B cell (primary cell): Measurements from ENCODE around the gene CCDC141. TPM values are rescaled to one million over a fixed set of nuclear protein-coding genes. Genes with fewer than 3 reads are reported as not detected.

Experiments
- ATAC-seq: fragments of 200-7000 bp; cut with Tn5 transposase; one replicate; pipeline ENCODE4 v1.10.0; 2021; ENCODE audit warnings: low read depth, mild to moderate bottlenecking, moderate number of reproducible peaks, moderate library complexity
- CTCF ChIA-PET: fragments of 350-600 bp; sonication (Branson Sonifier 250); formaldehyde crosslinking; loops from one replicate; lab custom pipeline; 2021; ENCODE audit warnings: antibody characterized with exemption, inconsistent platforms; lab: Charles Lee
- POLR2A ChIA-PET: fragments of 350-600 bp; sonication (Branson Sonifier 250); formaldehyde crosslinking; loops from one replicate; lab custom pipeline; 2021; ENCODE audit warnings: antibody characterized with exemption; lab: Charles Lee
- DNase-seq: peaks from one replicate; pipeline ENCODE4 v3.0.0; 2013
- H2AFZ ChIP-seq: 2 replicates; pipeline ENCODE4 v1.6.1; 2012; ENCODE audit warnings: mild to moderate bottlenecking, low read depth, low read length; ENCODE audit not compliant: insufficient read depth, poor library complexity, severe bottlenecking
- H3K27ac ChIP-seq, 2 donors: 1 replicate in 1 of 2; 2 replicates in 1 of 2; pipeline ENCODE4 v1.5.1; 2012 to 2013; ENCODE audit warnings: low read length in 2 of 2, mild to moderate bottlenecking in 2 of 2, moderate library complexity in 1 of 2
- H3K27me3 ChIP-seq, 4 experiments: fragments of 200-600 bp in 1 of 4; sonication (generic) in 1 of 4; replicated peaks in 1 of 4; 1 replicate in 2 of 4; 2 replicates in 2 of 4; pipeline versions ENCODE4 v1.6.1 to v1.7.0; 2013 to 2016; ENCODE audit warnings: low read length in 3 of 4, mild to moderate bottlenecking in 2 of 4, mixed read lengths in 1 of 4, moderate library complexity in 1 of 4; ENCODE audit not compliant: insufficient read depth in 4 of 4, control insufficient read depth in 3 of 4; ENCODE audit errors: control extremely low read depth in 1 of 4
- H3K36me3 ChIP-seq, 2 experiments: replicated peaks in 1 of 2; 1 replicate in 1 of 2; 2 replicates in 1 of 2; pipeline versions ENCODE4 v1.6.1 to v1.7.1; 2013; ENCODE audit warnings: low read length in 1 of 2; ENCODE audit not compliant: insufficient read depth in 2 of 2, control insufficient read depth in 1 of 2; ENCODE audit errors: control extremely low read depth in 1 of 2, extremely low read depth in 1 of 2
- H3K4me1 ChIP-seq, 2 donors: fragments of 200-600 bp in 1 of 2; sonication (generic) in 1 of 2; 1 replicate in 1 of 2; 2 replicates in 1 of 2; pipeline versions ENCODE4 v1.5.1 to v1.6.1; 2013 to 2017; ENCODE audit warnings: low read length in 2 of 2; ENCODE audit not compliant: control insufficient read depth in 2 of 2, insufficient read depth in 2 of 2
- H3K4me2 ChIP-seq: replicated peaks from 2 replicates; pipeline ENCODE3; 2012; ENCODE audit warnings: mild to moderate bottlenecking, low read depth, low read length; ENCODE audit not compliant: poor library complexity, severe bottlenecking
- H3K4me3 ChIP-seq, 5 experiments: fragments of 200-600 bp in 1 of 5; sonication (generic) in 1 of 5; 1 replicate in 3 of 5; 2 replicates in 2 of 5; pipeline versions ENCODE4 v1.5.1 to v1.7.0; 2011 to 2016; ENCODE audit warnings: low read length in 4 of 5, mild to moderate bottlenecking in 4 of 5, low read depth in 2 of 5, control low read depth in 1 of 5, moderate library complexity in 1 of 5; ENCODE audit not compliant: insufficient read depth in 1 of 5; ENCODE audit errors: control extremely low read depth in 1 of 5, extremely low read depth in 1 of 5
- H3K79me2 ChIP-seq: fragments of 200-600 bp; sonication (generic); one replicate; pipeline ENCODE4 v1.6.0; 2016; ENCODE audit warnings: low read length; ENCODE audit not compliant: control insufficient read depth, insufficient read depth
- H3K9ac ChIP-seq: fragments of 200-600 bp; sonication (generic); 2 replicates; pipeline ENCODE4 v1.6.1; 2017; ENCODE audit warnings: mild to moderate bottlenecking, low read length, moderate library complexity
- H3K9me3 ChIP-seq, 3 donors: one replicate each; pipeline versions ENCODE4 v1.6.1 to v1.7.1; 2013; ENCODE audit warnings: low read length in 2 of 3; ENCODE audit not compliant: control insufficient read depth in 2 of 3, insufficient read depth in 1 of 3; ENCODE audit errors: control extremely low read depth in 1 of 3
- H4K20me1 ChIP-seq: 2 replicates; pipeline ENCODE4 v1.6.0; 2012; ENCODE audit warnings: mild to moderate bottlenecking, low read length; ENCODE audit not compliant: insufficient read depth, control insufficient read depth, poor library complexity, severe bottlenecking
- H3K27ac Mint-ChIP-seq: one replicate; pipeline ENCODE4 v1.8.0; 2021; ENCODE audit warnings: mixed read lengths
- H3K27me3 Mint-ChIP-seq: one replicate; pipeline ENCODE4 v1.8.0; 2021; ENCODE audit warnings: mixed read lengths
- H3K4me1 Mint-ChIP-seq: one replicate; pipeline ENCODE4 v1.8.0; 2021; ENCODE audit warnings: mixed read lengths
- H3K4me3 Mint-ChIP-seq: one replicate; pipeline ENCODE4 v1.8.0; 2021; ENCODE audit warnings: mixed read lengths
- H3K9me3 Mint-ChIP-seq: one replicate; pipeline ENCODE4 v1.8.0; 2022; ENCODE audit warnings: mixed read lengths; ENCODE audit not compliant: insufficient read depth
- CTCF ChIP-seq: fragments of 200-600 bp; IDR thresholded peaks from one replicate; pipeline ENCODE4 v1.8.0; 2022; ENCODE audit warnings: antibody characterized with exemption, mild to moderate bottlenecking
- EZH2 ChIP-seq: IDR thresholded peaks from 2 replicates; pipeline ENCODE4 v1.6.1; 2012; ENCODE audit warnings: borderline replicate concordance, low read depth, mild to moderate bottlenecking, moderate library complexity, low read length; ENCODE audit not compliant: insufficient read depth, poor library complexity, severe bottlenecking
- WGBS: methylation state at CpG from one replicate; pipeline ENCODE4 v1.1.5; 2013; ENCODE audit warnings: missing lambda C conversion rate; ENCODE audit not compliant: insufficient coverage; 5-methylcytosine and 5-hydroxymethylcytosine counted together
- intact Hi-C: fragments of 100-400 bp; cut with micrococcal nuclease; formaldehyde crosslinking; loops from one replicate; pipeline ENCODE4 v1.10.0; 2022
- polyA plus RNA-seq: library from polyadenylated mRNA; depleted of rRNA; stranded (reverse); fragments of >200 nt; gene quantifications from 2 replicates; pipeline ENCODE4 v1.2.3, GENCODE V29; 2012
- total RNA-seq, 2 donors: library from RNA; stranded (reverse); fragments of 120-200 nt in 1 of 2; gene quantifications; 1 replicate in 1 of 2; 2 replicates in 1 of 2; pipeline versions ENCODE4 v1.2.3 to v1.2.4, GENCODE V29; 2013 to 2022

The CCDC141 gene
- total and polyA plus RNA-seq, 2 donors (not counting 1 experiment from before 2014, with no cell fraction given), result 2.1 to 47.5 TPM

GRCh38 chr2:178946494-178946893, 103.4 kb downstream of the CCDC141 start:
- DNase-seq (no peak), ATAC-seq (no peak)
- Histone ChIP-seq H3K4me3 (no peak overlapping the region), H3K36me3 (peaks cover 0 to 2% of the 10 kb centered on the region in 2 experiments), H3K27me3 (no peaks in the 10 kb centered on the region), H3K9me3 (peaks cover 0 to 3% (median 1%) of the 10 kb centered on the region in 3 donors), H3K4me1 (no peaks in the 10 kb centered on the region), H3K79me2 (no peaks in the 10 kb centered on the region), H3K27ac (no peak overlapping the region), H3K4me2 (no peak overlapping the region), H2AFZ (no peak overlapping the region), H3K9ac (no peak overlapping the region), H4K20me1 (no peaks in the 10 kb centered on the region)
- no CpG with 5 or more reads among the region's 3 CpGs for WGBS
- ChIA-PET POLR2A (no interaction called here), CTCF (no interaction called here)
- no peak for TF ChIP-seq CTCF
- TF ChIP-seq EZH2, result no peak
- Mint-ChIP-seq H3K9me3 (no peaks in the 10 kb centered on the region), H3K4me1 (no peaks in the 10 kb centered on the region), H3K27ac (no peak overlapping the region), H3K4me3 (no peak overlapping the region), H3K27me3 (no peaks in the 10 kb centered on the region)
- intact Hi-C loops, result no loop called here

DNA sequence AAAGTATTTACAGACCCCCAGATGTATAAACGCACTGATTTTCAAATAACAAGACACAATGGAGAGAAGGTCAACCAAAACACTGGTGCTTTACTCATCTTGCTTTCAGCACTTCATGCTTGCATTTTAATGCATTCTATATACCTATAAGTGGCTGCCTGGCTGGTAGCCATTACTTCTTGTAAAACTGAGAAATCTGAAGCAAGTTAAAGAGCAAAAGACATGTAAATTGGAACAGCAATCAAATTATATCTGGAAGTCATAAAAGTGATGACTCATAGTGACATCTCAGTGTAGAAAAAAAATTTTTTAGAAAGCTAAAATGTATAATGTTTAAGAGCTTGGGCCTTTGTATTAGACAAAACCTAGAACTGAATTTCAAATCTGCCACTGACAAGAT, 106.2 kb downstream of the CCDC141 start:
- Histone ChIP-seq H3K4me2 (no peak overlapping the region), H4K20me1 (no peaks in the 10 kb centered on the region), H2AFZ (no peak overlapping the region), H3K36me3 (peaks cover 0 to 8% of the 10 kb centered on the region in 2 experiments), H3K9me3 (peaks cover 0 to 5% (median 3%) of the 10 kb centered on the region in 3 donors), H3K4me1 (no peaks in the 10 kb centered on the region), H3K27ac (no peak overlapping the region), H3K79me2 (no peaks in the 10 kb centered on the region), H3K4me3 (no peak overlapping the region), H3K9ac (no peak overlapping the region), H3K27me3 (no peaks in the 10 kb centered on the region)
- POLR2A ChIA-PET, result no interaction called here
- WGBS, result no CpG with 5 or more reads among the region's 1 CpG
- ATAC-seq (no peak), DNase-seq (no peak)
- no peaks in the 10 kb centered on the region for H3K4me1 Mint-ChIP-seq
- H3K27me3 Mint-ChIP-seq, result no peaks in the 10 kb centered on the region
- intact Hi-C loops, result no loop called here
- TF ChIP-seq CTCF, result no peak
- TF ChIP-seq EZH2, result no peak
- CTCF ChIA-PET, result no interaction called here
- H3K4me3 Mint-ChIP-seq, result no peak overlapping the region
- no peaks in the 10 kb centered on the region for H3K9me3 Mint-ChIP-seq
- no peak overlapping the region for H3K27ac Mint-ChIP-seq
